Brain microvascular endothelial cell (primary cell): ENCODE results near the gene FAM3C.
"Not testable (repeated sequence)": the region's sequence is repeated elsewhere in the genome, so short reads cannot be mapped to it uniquely, and the experiment has no call there.

Source experiments
- DNase-seq: peaks from one replicate; pipeline ENCODE4 v3.0.0-alpha.2; 2020
- H3K27ac ChIP-seq: fragments of 250-450 bp; sonication (Bioruptor Pico); 2 replicates; pipeline ENCODE4 v1.5.1; 2020; ENCODE audit warnings: mild to moderate bottlenecking, moderate library complexity
- H3K27me3 ChIP-seq: fragments of 250-450 bp; sonication (Bioruptor Pico); replicated peaks from 2 replicates; pipeline ENCODE4 v1.5.1; 2020; ENCODE audit warnings: mild to moderate bottlenecking
- H3K36me3 ChIP-seq: fragments of 250-450 bp; sonication (Bioruptor Pico); replicated peaks from 2 replicates; pipeline ENCODE4 v1.5.1; 2020; ENCODE audit warnings: mild to moderate bottlenecking
- H3K4me3 ChIP-seq: 2 replicates; pipeline ENCODE4 v1.5.1; 2011; ENCODE audit warnings: low read depth, mild to moderate bottlenecking, control low read depth, low read length, moderate library complexity
- in situ Hi-C: cut with HindIII; loops from 2 replicates; pipeline ENCODE4 v1.10.0; 2017; ENCODE audit warnings: low sequenced_read_pairs, low pct_ligation_motif_present
- TF ChIP-seq, protein P1 (sequence below): IDR thresholded peaks from 2 replicates; pipeline ENCODE4 v1.5.1; 2011; ENCODE audit warnings: low read depth, mild to moderate bottlenecking, moderate library complexity, low read length, control low read depth, inconsistent platforms; ENCODE audit errors: missing control alignments

FAM3C gene

GRCh38 chr7:121329191-121330052 is 66.7 kb downstream of the FAM3C start:
- no peak for DNase-seq
- no peaks in the 10 kb centered on the region for H3K36me3 ChIP-seq
- peak overlapping the region; percentile 64 for H3K4me3 ChIP-seq
- no peak overlapping the region for H3K27ac ChIP-seq
- TF ChIP-seq, protein P1, sequence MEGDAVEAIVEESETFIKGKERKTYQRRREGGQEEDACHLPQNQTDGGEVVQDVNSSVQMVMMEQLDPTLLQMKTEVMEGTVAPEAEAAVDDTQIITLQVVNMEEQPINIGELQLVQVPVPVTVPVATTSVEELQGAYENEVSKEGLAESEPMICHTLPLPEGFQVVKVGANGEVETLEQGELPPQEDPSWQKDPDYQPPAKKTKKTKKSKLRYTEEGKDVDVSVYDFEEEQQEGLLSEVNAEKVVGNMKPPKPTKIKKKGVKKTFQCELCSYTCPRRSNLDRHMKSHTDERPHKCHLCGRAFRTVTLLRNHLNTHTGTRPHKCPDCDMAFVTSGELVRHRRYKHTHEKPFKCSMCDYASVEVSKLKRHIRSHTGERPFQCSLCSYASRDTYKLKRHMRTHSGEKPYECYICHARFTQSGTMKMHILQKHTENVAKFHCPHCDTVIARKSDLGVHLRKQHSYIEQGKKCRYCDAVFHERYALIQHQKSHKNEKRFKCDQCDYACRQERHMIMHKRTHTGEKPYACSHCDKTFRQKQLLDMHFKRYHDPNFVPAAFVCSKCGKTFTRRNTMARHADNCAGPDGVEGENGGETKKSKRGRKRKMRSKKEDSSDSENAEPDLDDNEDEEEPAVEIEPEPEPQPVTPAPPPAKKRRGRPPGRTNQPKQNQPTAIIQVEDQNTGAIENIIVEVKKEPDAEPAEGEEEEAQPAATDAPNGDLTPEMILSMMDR = peak; percentile 58
- no peaks in the 10 kb centered on the region for H3K27me3 ChIP-seq
- in situ Hi-C loops = loop anchor here (25.0 kb wide), 2 partner anchors 192 to 342 kb away; partner anchors contain the start of gene CPED1

- no peak for DNase-seq
- Histone ChIP-seq H3K4me3 (peak within 1 kb of the TSS; percentile 64), H3K36me3 (no peaks in the 10 kb centered on the region), H3K27me3 (no peaks in the 10 kb centered on the region), H3K27ac (no peak within 1 kb of the TSS)
- TF ChIP-seq, protein P1 = no peak
- in situ Hi-C loops = loop anchor here (25.0 kb wide), 2 partner anchors 191 to 341 kb away; partner anchors contain the start of gene CPED1
Measured at GRCh38 chr7:121328508-121329190, 67.5 kb downstream of the FAM3C start, which contains the start of gene WNT16. Gene WNT16 (plus strand): TSS chr7:121329000. CDS start chr7:121329293, 293 bp downstream.

GRCh38 chr7:121327671-121328070 is 68.4 kb downstream of the FAM3C start:
- Histone ChIP-seq H3K36me3 (no peaks in the 10 kb centered on the region), H3K27ac (no peak overlapping the region), H3K4me3 (no peak overlapping the region), H3K27me3 (no peaks in the 10 kb centered on the region)
- TF ChIP-seq, protein P1 = no peak
- DNase-seq = no peak
- in situ Hi-C loops = loop anchor here (25.0 kb wide), 2 partner anchors 190 to 340 kb away; partner anchors contain the start of gene CPED1

DNA sequence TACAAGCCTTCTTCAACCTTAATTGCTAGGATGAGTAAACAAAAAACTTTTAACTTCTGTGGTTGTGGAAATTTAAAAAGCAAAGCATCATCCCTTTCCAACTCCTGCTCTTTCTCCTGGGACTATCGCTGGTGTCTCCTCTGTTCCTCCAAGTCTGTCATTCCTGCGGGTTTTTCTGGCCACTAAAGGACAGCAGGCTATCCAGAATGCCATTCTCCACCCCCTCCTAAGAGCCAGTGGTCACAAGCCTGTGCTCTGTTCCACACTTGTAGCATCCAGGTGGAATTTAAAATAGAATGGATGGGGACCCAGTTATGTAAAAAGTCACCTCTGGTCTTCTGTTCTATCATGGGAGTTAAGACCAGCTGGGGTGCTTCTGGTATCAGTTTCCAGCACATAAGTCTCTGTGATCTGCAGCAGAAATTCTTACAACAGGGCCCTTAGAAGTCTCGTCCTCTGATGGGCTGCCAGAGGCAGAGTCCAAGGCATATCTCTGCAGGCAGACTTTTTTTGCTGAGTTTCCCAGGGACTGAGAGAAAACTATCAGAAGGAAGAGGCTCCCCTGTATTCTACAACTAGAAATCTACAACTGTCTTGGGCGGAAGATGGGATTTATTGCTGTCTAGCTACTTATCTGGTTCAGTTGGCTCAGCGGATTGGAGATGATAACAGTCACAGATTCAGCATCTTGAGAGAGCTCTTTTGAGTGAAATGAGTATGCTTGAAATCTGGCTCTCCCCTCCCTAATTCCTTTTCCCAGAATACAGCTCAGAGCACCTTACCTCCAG is 72.4 kb downstream of the FAM3C start:
- Histone ChIP-seq H3K36me3 (no peaks in the 10 kb centered on the region), H3K4me3 (no peak overlapping the region)

DNA sequence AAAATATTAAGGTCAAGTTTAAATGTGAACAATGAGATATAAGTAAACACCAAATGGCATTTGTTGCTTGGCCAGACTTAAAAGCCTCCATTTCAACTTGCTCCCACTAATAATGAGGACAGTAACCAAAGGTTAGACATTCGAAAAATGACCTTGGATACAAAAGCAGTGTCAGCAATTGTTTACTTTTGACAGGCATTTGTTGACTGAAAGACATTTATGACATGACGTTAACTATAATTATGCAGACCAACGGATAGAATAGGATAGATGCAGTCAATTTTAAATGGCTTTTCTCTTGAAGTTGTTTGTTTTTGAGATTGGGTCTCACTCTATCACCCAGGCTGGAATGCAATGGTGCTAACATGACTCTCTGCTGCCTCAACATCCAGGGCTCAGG is 73.6 kb downstream of the FAM3C start:
- no peaks in the 10 kb centered on the region for H3K27me3 ChIP-seq
- no peak for DNase-seq
- TF ChIP-seq, protein P1 = no peak
- no peak overlapping the region for H3K27ac ChIP-seq
- in situ Hi-C loops = no loop called here
- H3K4me3 ChIP-seq = no peak overlapping the region
- no peaks in the 10 kb centered on the region for H3K36me3 ChIP-seq

More for the DNA sequence above, 72.4 kb downstream of the FAM3C start:
- Histone ChIP-seq H3K27ac (no peak overlapping the region), H3K27me3 (no peaks in the 10 kb centered on the region)
- in situ Hi-C loops = no loop called here
- DNase-seq = no peak
- TF ChIP-seq, protein P1 = no peak

GRCh38 chr7:121315170-121315569 is 80.9 kb downstream of the FAM3C start:
- H3K4me3 ChIP-seq, H3K27ac ChIP-seq, H3K27me3 ChIP-seq, DNase-seq, H3K36me3 ChIP-seq, in situ Hi-C loops: not testable (repeated sequence)
